ENCODE data around the gene B4GALT5.
A peak's percentile ranks its signal among the peaks of the same experiment; 100 is the strongest.

The B4GALT5 gene

DNA sequence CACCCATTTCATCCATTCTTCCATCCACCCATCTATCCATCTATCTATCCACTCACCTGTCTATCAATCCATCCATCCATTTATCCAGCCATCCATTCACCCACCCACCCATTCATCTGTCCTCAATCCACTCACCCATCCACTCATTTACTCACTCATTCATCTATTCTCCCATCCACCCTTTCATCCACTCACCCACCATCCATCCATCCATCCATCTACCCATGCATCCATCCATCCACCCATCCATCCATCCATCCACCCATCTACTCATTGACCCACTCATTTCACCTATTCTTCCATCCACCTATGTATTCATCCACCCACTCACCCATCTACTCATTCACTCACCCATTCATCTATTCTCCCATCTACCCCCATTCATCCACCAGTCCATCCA lies 121.6 kb downstream of the B4GALT5 start:
- Mint-ChIP-seq H3K27ac (no peak overlapping the region), H3K9me3 (peaks cover 10% of the 10 kb centered on the region), H3K4me3 (no peak overlapping the region), H3K27me3 (peaks cover 10% of the 10 kb centered on the region), H3K4me1 (ENCODE audit: low read depth) (peaks cover 34% of the 10 kb centered on the region), H3K36me3 (ENCODE audit: low read depth) (no peaks in the 10 kb centered on the region)
- intact Hi-C loops (cut with micrococcal nuclease), result no loop called here

DNA sequence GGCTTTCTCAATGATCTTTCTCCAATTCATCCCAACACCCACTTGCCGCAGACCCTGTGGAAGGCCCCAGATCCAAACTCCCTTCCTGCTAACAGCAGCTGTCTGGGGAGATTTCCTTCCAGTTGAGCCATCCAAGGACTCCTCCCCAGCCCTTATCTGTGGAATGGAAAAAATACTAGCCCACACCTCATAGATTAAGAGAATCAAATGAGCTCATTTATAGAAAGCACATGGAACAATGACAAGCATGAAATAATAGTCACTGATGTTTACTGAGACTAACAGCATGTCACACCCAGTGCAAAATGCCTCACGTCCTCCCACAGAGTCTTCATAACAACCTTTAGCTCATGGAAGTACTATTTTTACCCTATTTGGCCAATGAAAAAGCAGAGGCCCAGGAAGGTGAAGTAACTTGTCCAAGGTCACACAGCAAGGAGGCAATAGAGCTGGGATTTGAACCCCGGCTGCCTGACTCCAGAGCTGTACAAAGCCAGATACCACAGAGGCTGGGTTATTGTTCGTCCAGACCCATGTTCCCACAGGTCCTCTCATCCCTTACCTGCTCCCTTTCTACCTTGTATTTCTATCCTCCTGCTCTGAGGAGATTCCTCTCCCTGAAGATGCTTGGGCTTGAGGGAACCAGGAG lies 122.3 kb downstream of the B4GALT5 start:
- no peak overlapping the region for H3K27ac Mint-ChIP-seq

DNA sequence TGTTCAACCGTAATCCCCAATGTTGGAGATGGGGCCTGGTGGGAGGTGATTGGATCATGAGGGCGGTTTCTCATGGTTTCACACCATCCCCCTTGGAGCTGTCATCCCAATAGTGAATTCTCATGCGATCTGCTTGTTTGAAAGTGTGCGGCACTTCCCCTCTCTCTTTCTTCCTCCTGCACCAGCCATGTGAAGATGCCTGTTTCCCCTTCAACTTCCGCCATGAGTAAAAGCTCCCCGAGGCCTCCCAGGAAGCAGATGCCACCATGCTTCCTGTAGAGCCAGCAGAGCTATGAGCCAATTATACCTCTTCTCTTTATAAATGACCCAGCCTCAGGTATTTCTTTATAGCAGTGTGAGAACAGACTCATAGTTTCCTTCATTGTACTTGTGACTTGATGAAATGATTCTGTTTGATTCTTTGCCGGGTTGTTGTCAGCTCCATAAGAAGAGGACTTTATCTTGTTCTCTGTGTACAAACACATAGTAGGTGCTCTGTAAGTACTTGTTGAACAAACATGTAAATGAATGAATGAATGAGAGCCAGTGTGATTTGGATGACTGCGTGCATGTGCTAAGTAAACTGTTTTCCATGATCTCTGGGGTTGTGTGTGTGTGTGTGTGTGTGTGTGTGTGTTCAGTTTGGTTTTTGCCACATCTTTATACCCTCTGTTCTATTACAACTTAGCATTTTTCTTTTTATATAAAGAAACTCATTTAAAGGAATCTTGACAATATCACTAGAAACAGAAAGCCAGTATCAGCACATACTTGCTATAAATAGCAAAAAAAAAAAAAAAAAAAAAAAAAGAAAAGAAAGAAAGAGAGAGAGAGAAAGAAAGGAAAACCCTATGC lies 123.3 kb downstream of the B4GALT5 start:
- peaks cover 11% of the 10 kb centered on the region for H3K27me3 Mint-ChIP-seq
- no peak overlapping the region for H3K27ac Mint-ChIP-seq
- H3K9me3 Mint-ChIP-seq, result peaks cover 10% of the 10 kb centered on the region
- no peak overlapping the region for H3K4me3 Mint-ChIP-seq
- intact Hi-C loops (cut with micrococcal nuclease), result no loop called here
- H3K36me3 Mint-ChIP-seq (ENCODE audit: low read depth), result no peaks in the 10 kb centered on the region
- peaks cover 29% of the 10 kb centered on the region for H3K4me1 Mint-ChIP-seq (ENCODE audit: low read depth)

More for the DNA sequence above, 122.3 kb downstream of the B4GALT5 start:
- Mint-ChIP-seq H3K27me3 (peaks cover 10% of the 10 kb centered on the region), H3K36me3 (ENCODE audit: low read depth) (no peaks in the 10 kb centered on the region), H3K9me3 (peaks cover 10% of the 10 kb centered on the region), H3K4me3 (no peak overlapping the region), H3K4me1 (ENCODE audit: low read depth) (peaks cover 32% of the 10 kb centered on the region)
- intact Hi-C loops (cut with micrococcal nuclease), result no loop called here

DNA sequence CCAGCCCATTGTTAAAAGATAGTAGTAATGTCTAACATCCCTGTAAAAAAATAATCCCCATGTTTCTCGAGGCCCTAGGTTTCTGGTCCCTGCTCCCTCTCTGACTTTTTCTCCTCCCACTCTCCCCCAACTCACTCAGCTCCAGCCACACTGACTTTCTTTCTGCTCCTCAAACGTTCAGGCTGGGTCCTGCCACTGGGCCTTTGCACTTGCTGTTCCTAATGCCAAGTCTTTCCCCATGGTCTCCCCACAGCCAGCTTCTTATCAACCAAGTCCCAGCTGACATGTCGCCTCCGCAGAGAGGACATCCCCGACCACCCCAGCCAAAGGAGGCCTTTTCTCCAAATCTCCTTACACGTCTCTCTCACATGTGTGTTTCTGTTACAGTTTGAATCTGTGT lies 123.9 kb downstream of the B4GALT5 start:
- H3K36me3 Mint-ChIP-seq (ENCODE audit: low read depth), result no peaks in the 10 kb centered on the region
- H3K9me3 Mint-ChIP-seq, result peaks cover 10% of the 10 kb centered on the region
- H3K27ac Mint-ChIP-seq, result no peak overlapping the region
- H3K4me1 Mint-ChIP-seq (ENCODE audit: low read depth), result peaks cover 30% of the 10 kb centered on the region
- peaks cover 12% of the 10 kb centered on the region for H3K27me3 Mint-ChIP-seq
- no peak overlapping the region for H3K4me3 Mint-ChIP-seq
- intact Hi-C loops (cut with micrococcal nuclease), result no loop called here

DNA sequence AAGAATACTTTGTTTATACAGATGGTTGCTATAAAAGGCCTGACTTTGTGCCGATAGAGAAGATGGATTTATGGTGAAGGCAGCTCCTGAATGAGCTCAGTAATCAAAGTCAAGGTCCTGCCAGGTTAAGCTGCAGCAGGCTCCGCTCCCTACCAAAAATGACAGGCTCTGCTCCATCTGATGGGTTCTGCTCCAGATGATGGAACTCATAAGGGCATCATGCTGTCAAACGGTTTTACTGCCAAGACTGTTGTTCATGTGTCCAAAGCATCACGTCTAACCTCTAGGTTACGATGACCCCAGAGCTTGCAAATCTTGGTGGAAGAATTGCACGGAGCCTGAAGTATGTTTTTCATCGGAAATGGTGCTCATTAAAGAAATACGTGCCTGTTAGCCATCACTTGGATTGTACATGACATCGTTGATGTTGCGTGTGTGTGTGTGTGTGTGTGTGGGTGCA lies 126.5 kb downstream of the B4GALT5 start:
- intact Hi-C loops (cut with micrococcal nuclease), result no loop called here
- H3K4me1 Mint-ChIP-seq (ENCODE audit: low read depth), result peaks cover 39% of the 10 kb centered on the region
- peaks cover 6% of the 10 kb centered on the region for H3K27me3 Mint-ChIP-seq
- no peaks in the 10 kb centered on the region for H3K36me3 Mint-ChIP-seq (ENCODE audit: low read depth)
- H3K4me3 Mint-ChIP-seq, result no peak overlapping the region
- H3K9me3 Mint-ChIP-seq, result peaks cover 18% of the 10 kb centered on the region
- no peak overlapping the region for H3K27ac Mint-ChIP-seq

DNA sequence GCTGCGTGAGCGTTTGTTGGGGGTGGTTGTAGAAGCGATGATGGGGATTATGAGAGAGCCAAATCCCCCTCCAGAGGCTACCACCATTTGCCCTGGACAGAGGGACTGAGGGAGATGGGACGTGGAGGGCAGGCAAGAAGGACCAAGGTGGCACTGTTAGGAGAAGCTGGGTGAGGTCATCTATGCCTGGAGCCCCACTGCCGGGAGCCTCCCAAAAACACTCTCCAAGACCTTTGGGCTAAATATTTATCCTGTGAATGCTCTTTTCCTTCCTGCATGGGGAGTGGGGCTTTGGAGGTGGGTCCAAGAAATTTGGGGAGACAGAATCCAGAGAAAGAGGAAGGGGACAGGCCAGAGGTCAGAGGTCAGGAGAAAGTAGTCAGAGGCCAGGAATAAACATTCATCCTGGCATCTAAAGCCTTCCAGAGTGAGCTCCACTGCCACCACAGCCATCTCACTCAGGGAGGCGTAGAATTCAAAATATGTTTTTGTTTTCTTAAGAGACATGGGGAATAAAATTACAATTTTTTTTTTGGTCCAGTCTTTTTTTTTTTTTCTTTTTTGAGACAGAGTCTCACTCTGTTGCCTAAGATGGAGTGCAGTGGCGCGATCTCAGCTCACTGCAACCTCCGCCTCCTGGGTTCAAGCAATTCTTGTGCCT lies 128.0 kb downstream of the B4GALT5 start:
- Mint-ChIP-seq H3K27me3 (peaks cover 5% of the 10 kb centered on the region), H3K4me3 (no peak overlapping the region), H3K9me3 (peaks cover 19% of the 10 kb centered on the region), H3K36me3 (ENCODE audit: low read depth) (no peaks in the 10 kb centered on the region), H3K4me1 (ENCODE audit: low read depth) (peaks cover 44% of the 10 kb centered on the region), H3K27ac (no peak overlapping the region)
- intact Hi-C loops (cut with micrococcal nuclease), result no loop called here

DNA sequence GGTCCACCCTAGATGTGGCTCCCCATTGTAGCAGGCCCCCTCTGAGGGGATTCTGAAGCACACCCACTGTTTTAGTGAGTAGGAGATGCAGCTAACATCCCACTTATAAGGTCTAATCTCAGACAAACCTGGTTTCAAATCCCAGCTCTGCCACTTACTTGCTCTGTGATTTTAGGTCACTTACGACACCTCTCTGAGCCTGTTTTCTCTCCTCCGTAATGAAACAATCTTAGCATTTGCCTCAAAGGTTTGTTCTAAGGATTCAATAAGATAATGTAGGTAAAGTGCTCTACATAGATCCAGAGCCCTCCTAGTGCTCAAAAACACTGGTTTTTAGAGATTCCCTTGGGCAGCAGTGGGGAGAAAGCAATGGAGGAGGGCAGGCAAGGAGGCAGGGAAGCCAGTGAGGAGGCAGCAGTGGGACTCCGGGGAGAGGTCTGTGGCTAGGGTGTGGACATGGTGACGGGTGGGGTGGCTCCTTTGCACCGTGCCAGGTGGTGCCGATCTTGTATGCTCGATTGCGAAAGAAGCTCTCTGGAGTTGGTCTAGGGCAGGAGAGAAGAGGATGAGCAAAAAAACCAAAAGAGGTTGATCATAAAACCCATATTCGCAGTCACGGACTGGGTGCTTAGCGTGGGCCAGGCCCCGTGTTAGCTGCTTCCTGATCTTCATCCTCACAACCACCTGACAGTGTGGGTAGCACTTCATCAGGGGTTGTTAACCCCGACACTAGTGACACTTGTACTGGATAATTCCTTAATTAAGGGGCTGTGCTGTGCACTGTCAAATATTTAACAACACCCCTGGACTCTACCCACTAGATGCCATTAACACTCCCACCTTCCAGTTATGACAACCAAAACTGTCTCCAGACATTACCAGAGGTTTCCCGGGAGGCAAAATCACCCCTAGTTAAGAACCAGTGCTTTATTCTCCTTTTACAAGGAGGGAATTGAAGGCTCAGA lies 129.0 kb downstream of the B4GALT5 start:
- peaks cover 5% of the 10 kb centered on the region for H3K27me3 Mint-ChIP-seq
- peaks cover 10% of the 10 kb centered on the region for H3K9me3 Mint-ChIP-seq
- H3K4me1 Mint-ChIP-seq (ENCODE audit: low read depth), result peaks cover 36% of the 10 kb centered on the region
- intact Hi-C loops (cut with micrococcal nuclease), result no loop called here
- no peak overlapping the region for H3K27ac Mint-ChIP-seq
- H3K4me3 Mint-ChIP-seq, result no peak overlapping the region
- H3K36me3 Mint-ChIP-seq (ENCODE audit: low read depth), result no peaks in the 10 kb centered on the region

DNA sequence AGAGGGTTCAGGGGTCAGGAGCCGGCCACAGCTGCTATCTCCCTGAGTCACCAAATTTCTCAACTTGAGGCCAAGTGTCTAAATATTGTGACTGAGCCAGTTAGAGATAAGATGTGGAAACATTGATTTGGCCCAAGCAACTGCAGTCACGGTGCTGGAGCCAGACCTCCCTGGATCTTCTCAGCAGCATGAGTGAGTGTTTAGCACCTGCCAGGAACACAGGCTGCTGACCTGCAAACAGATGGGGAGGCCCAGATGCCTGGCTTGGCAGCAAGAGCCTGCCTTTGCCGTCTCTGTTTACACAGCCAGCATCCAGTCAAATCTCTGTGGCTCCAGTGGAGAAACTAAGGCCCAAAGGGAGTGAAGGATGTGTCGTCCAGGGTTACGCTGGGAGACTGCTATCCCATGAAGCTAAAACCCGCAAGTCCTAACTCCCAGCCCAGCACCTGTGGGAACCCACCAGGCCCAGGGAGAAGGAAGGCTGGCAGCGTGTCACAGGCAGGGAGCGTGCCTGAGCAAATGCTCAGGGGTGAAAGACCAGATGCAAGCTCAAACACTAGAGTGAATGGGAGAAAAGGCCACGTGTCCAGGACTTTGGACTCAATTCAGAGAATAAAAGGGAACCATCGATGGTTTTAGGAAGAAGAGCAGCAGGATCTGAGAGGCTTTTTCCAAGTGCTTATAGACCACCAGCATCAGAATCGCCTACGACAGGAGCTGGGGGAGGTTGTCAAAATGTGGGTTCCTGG lies 129.8 kb downstream of the B4GALT5 start:
- Mint-ChIP-seq H3K9me3 (peaks cover 9% of the 10 kb centered on the region), H3K4me3 (no peak overlapping the region), H3K27ac (peak overlapping the region; percentile 30), H3K4me1 (ENCODE audit: low read depth) (peaks cover 34% of the 10 kb centered on the region), H3K27me3 (peaks cover 5% of the 10 kb centered on the region), H3K36me3 (ENCODE audit: low read depth) (no peaks in the 10 kb centered on the region)
- intact Hi-C loops (cut with micrococcal nuclease), result no loop called here

DNA sequence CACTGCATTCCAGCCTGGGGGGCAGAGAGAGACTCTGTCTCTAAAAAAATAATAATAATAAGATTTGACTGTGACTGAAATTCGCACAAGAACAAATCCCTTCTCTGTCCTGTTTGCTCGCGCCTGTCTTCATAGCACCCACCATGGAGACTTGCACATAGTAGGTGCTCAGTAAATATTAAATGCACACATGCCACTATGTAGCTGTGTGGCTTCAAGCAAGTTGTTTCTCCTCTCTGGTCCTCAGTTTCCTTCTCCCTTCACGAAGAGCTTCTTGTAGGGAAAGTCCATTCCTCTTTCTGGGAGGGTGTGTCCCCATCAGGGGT lies 130.4 kb downstream of the B4GALT5 start:
- H3K4me1 Mint-ChIP-seq (ENCODE audit: low read depth), result peaks cover 34% of the 10 kb centered on the region
- intact Hi-C loops (cut with micrococcal nuclease), result no loop called here
- peaks cover 9% of the 10 kb centered on the region for H3K9me3 Mint-ChIP-seq
- no peak overlapping the region for H3K4me3 Mint-ChIP-seq
- no peaks in the 10 kb centered on the region for H3K36me3 Mint-ChIP-seq (ENCODE audit: low read depth)
- H3K27ac Mint-ChIP-seq, result peak overlapping the region; percentile 30
- H3K27me3 Mint-ChIP-seq, result peaks cover 3% of the 10 kb centered on the region

All from dendritic cell treated with granulocyte-macrophage colony-stimulating factor and Interleukin-4, amounts not matched to agents 40 ng/mL and 50 ng/mL, for 4 days (primary cell).